Measurements from ENCODE around the gene GSDME.

GRCh38 chr7:24721481-24722001 lies 35.7 kb downstream of the GSDME start:
- TF ChIP-seq CTCF (IDR thresholded peaks at IDR 0.05) (no peak), EP300 (IDR thresholded peaks at IDR 0.05) (no peak)
